GM21360 (cell line): ENCODE measurements around the gene EGFLAM.

Experiments
- ATAC-seq: cut with Tn5 transposase; IDR thresholded peaks from one replicate; pipeline ENCODE4 v1.9.1; 2021; ENCODE audit warnings: mild to moderate bottlenecking, moderate library complexity; ENCODE audit not compliant: unreplicated experiment

EGFLAM gene

DNA sequence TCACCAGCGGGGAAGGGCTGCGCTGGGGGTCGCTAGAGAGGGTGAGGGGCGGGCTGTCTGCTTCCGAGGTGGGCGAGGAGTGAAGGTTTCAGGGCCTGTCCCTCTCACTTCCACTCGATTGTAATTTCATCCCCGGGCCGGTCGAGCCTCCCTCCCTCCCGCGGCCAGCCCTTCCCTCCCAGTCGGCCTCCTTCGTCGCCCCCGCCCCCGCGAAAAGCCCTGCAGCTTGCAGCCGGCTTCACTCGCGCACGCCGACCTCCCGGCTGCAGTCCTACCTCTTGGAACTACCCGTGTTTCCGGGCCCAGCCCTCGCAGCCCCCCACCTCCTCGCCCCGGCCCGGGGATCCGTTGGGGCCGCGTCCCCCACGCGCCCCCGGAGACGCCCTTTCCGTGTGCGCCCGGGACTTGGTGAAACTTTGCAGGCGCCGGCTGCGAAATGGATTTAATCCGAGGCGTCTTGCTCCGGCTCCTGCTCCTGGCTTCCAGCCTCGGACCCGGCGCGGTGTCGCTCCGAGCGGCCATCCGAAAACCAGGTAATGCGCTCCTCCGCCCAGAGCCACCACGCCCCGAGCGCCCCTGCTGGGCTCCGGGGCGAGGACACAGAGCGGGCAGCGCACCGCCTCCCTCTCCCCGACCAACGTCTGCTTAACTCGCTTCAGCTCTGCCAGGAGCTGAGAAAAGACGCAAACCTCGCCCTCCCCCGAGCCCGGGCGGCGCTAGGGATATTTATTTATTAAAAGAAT lies at the start of gene EGFLAM:
Gene EGFLAM (plus strand): TSS at position 241 of the 743 bp plus-strand sequence. CDS start 196 bp downstream, at position 437.
- no peak for ATAC-seq

- no peak for ATAC-seq
Observed at GRCh38 chr5:38208782-38209378, 49.5 kb upstream of the EGFLAM start.

GRCh38 chr5:38210676-38211353 lies 47.5 kb upstream of the EGFLAM start:
- ATAC-seq = no peak

DNA sequence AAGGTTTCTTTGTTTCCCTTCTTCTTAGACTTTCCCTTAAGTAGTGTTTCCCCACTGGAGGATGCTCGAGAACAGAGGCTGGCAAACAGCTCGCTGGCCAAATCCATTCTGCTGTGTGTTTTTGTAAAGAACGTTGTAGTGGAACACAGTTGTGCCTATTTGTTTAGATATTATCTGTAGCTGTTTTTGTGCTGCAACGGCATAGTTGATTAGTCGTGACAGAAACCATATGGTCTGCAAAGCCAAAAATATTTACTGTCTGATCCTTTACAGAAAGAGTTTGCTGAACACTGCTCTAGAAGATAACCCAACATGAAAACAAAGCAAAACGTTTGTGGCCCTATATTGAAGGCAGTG lies 47.0 kb upstream of the EGFLAM start:
- no peak for ATAC-seq

GRCh38 chr5:38212307-38212706 lies 46.1 kb upstream of the EGFLAM start:
- ATAC-seq = no peak

DNA sequence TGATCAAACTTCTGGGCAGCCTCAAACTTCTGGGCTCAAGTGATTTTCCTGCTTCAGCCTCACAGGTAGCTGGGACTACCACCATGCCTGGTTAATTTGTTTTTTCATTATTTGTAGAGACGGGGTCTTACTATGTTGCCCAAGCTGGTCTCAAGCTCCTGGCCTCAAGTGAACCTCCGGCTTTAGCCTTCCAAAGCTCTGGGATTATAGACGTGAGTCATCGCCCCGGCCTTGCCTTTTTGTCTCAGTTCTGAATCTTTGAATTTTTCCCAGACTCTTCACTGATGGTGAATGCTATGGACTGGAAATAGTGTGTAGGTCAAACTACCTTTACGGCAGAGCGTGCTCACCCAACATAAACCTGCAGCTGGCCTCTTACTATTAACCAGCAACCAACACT lies 32.3 kb upstream of the EGFLAM start:
- no peak for ATAC-seq

- ATAC-seq = no peak
Observed at GRCh38 chr5:38228914-38229313, 29.4 kb upstream of the EGFLAM start.

- no peak for ATAC-seq
Observed at GRCh38 chr5:38234737-38235136, 23.6 kb upstream of the EGFLAM start.

DNA sequence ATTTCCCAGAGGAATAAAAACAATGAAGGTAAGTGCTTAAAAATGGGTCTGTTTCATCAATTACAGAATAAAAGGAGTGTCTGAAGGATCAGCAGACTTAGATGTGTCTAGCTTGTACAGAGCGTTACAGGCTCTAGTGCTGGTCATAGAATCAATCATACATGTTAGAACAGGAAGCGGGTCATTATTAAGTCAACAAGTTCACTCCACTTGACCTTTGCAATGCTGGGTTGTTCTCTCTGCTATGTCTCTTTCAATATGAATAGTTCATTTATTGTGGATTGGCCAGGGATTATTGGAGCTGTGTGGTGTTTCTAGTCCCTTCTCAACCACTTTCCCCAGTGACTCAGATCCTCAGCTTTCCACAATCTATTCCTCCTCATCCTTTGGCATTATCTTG lies 20.7 kb upstream of the EGFLAM start:
- no peak for ATAC-seq

DNA sequence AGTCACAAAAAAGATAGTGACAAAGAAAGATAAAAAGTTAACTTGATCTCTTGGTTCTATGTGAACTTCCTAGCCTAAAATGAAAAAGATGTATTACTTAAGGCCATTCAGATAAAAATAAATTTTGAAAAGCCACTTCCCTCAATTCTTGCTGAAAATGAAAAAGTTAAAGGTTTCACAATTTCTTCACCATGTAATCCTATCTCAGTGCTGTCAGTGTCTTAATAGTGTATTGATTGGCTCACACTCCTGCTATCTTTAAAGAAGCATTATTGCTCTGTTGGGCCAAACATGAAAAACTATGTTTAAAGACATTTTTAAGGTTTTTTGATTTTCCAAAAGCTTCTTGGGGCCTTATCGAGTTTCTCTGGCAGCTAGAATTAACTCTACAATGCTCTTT lies 18.1 kb upstream of the EGFLAM start:
- ATAC-seq = no peak

GRCh38 chr5:38241655-38242054 lies 16.7 kb upstream of the EGFLAM start:
- no peak for ATAC-seq

GRCh38 chr5:38245307-38245706 lies 13.1 kb upstream of the EGFLAM start:
- ATAC-seq = no peak

DNA sequence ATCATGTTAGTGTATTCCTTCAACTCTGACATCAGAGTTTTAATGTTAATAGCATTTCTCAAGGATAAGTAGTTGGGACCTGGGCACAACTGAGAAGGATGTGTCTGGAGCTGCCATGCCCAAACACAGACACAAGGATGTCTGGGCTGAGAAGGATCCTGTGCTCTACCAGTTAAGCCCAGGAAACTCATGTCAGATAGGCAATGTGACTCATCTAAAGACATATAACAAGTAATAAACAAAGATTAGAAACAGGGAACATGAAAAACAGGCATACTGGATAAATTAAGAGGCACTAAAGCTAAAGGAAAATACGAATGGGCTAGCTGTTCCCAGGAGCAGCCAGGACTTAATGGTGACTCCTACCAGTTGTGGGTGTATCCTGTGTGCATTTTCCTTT lies 9.1 kb upstream of the EGFLAM start:
- no peak for ATAC-seq

- no peak for ATAC-seq
Observed at GRCh38 chr5:38249812-38250211, 8.5 kb upstream of the EGFLAM start.

GRCh38 chr5:38250763-38251448 lies 7.5 kb upstream of the EGFLAM start:
- no peak for ATAC-seq

- no peak for ATAC-seq
Observed at GRCh38 chr5:38253759-38254158, 4.6 kb upstream of the EGFLAM start.

- ATAC-seq = no peak
Observed at GRCh38 chr5:38257308-38258041, 884 bp upstream of the EGFLAM start.

GRCh38 chr5:38258042-38258318 lies 379 bp upstream of the EGFLAM start:
- no peak for ATAC-seq

GRCh38 chr5:38259062-38259808 lies 876 bp downstream of the EGFLAM start:
- no peak for ATAC-seq

GRCh38 chr5:38259809-38260160 lies 1.4 kb downstream of the EGFLAM start:
- no peak for ATAC-seq

DNA sequence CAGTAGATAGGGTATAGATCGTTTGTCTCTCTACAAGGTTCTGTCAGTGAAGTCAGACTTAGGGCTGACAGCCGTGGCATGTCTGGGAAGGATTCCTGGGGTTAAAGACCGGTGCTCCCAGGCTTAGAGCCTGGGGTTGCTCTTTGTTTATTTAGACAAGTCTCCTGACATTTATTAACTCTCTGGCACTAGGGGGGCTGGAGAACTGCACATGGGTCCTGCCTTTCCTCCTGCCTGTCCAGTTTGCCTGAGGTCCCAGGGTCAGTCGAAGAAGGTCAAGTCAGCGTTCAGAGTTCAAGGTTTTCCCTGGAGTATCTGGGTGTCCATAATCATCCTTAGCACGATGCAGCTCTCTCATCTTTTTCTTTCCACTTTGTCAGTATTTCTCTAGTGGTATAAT lies 5.6 kb downstream of the EGFLAM start:
- ATAC-seq = no peak
